T-helper 1 cell treated with Interleukin-12 subunit alpha and Interleukin-12 subunit beta and Interleukin-4 antibody, amounts not matched to agents 30 ng/mL and 1 ng/mL, for 36 hours (primary cell): ENCODE data around the gene RRAS. TPM values are rescaled to one million over a fixed set of nuclear protein-coding genes. Genes with fewer than 3 reads are reported as not detected.

Experiments
- intact Hi-C: fragments of 100-400 bp; cut with micrococcal nuclease; formaldehyde crosslinking; loops from one replicate; pipeline ENCODE4 v1.15.1; 2024
- total RNA-seq: library from RNA; stranded (reverse); gene quantifications from 2 replicates; pipeline ENCODE4 v1.2.3, GENCODE V29; 2022

Gene RRAS
- total RNA-seq, 1 donor from 2014 or later: 12.0 TPM

DNA sequence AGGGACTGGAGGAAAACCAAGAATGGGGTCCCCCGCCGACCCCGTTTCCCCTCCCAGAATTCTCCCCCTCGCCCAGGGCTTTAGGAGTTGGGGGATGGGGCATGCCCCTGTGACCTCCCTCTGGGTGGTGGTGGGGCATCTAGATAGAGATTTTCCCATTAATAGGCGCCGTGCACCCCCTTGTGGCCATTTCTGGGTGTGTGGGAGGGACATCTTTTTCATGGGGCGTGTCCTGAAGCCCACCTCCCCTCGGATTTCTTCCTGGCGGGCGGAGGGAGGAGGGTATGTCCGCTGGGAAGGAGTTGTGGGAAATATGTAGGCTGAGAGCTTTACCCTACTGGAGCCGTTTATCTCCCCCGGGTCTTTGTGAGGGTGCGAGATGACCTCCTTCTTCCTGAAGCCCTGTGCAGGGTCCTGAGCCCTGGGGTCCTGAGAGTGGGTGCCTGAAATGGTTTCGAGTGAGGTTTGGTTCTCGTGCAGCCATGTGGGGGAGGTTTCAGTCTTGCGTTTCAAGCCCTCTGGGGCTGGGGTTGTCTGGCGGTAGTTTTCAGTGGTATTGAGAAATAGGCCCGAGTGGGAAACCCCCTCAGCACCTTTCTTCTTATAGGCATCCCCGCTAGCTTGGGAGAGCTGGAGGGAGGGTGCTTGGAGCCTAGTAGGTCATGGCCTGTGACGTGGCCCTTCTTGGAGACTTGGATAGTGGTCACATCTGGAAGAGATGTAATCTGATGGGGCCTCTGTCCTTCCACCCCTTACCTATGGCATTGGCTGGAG is 38.1 kb upstream of the RRAS start:
- intact Hi-C loops: loop anchor here (1.0 to 5.0 kb wide), 8 partner anchors 88 to 346 kb away; partner anchors contain the start of genes ALDH16A1 and FLT3LG

DNA sequence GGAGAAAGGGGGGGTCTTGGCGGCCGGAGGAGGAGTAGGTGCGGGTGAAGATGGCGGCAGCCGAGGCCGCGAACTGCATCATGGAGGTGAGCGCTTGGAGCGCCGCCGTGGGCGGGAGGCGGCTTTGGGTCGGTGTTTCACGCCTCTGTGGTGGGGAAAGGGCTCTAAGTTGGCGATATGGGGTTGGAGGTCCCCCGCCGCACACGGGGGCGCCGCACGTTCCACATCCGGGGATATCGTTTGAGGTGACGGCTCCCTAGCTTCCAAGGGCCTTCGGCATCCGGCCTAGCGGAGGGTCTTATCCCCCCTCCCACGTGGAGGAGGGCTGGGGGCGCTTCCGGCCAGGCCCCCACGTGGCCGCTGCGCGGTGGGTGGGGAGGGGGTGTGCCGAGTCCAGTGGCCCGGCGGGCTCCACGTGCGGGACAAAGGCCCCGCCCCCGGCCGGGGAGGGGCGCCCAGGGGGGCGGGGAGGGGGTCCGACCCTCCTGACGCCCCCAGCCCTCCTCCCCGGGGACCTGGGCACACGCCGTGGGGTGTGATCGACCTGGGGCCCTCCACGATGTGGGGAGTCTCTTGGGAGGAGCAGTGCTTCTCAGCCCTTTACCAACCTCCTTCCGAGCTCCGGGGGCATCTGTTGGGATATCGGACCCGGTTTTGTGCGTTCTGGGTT is 37.4 kb upstream of the RRAS start, which contains the start of gene PRMT1:
PRMT1 (plus strand) TSS at position 41 of the 670 bp plus-strand sequence; CDS start at position 51, 10 bp downstream.
- intact Hi-C loops: loop anchor here (2.0 to 5.0 kb wide), 3 partner anchors 191 to 345 kb away; no protein-coding TSS in a partner anchor

DNA sequence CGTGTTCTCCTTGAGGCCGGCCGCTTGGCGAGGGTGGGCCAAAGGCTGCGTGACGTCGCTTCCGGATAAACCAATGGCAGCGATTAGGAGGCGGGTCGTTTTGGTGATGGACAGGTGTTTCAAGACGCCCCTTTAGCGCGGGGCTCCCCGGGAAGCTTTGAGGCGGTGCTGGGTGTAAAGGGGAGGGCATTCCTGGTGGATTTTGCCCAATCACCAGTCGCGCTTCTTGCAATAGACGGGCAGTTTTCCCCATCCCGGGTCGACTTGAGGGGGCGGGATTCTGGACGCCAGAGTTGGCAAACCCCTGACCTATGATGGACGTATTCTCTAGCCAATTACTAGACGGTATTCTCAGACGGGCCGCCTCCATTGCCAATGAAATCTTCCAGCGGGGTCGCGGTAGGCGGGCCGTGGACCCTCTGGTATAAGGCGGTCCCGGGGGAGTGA is 36.9 kb upstream of the RRAS start:
- intact Hi-C loops: loop anchor here (1.0 to 5.0 kb wide), 9 partner anchors 12 to 345 kb away; partner anchors contain the start of genes AKT1S1, BCL2L12, FUZ and IRF3

DNA sequence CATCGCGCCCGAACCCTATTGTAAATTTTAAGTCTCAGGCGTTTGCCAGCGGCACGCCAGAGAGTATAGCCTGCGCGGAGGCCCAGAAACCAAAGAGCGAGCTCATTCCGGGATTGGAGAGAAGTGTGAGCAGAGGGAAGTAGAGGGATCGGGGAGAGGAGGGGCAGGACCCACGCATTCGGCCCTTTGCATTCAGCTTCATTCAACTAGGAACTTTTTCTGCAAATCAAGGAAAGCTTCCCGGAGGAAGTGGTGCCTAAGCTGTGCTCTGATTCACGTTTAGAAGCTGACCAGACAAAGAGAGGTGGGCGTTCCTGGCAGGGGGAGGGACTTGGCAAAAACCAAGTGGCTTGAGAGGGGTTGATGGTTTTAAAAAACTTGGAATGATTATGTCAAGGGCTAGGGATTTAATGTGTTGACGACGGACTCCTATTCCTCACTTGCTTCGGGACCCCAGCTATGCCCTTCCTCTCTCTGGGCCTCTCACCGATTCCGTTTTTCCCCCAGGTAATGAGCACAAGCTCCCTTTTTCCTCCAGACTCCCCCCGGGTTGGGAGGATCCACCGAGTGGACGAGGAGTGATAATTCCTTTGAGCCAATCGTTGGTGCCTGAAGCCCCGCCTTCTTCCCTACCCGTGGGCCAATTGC is 36.3 kb upstream of the RRAS start:
- intact Hi-C loops: loop anchor here (1.0 to 5.0 kb wide), 9 partner anchors 11 to 344 kb away; partner anchors contain the start of genes AKT1S1, BCL2L12, FUZ and IRF3

DNA sequence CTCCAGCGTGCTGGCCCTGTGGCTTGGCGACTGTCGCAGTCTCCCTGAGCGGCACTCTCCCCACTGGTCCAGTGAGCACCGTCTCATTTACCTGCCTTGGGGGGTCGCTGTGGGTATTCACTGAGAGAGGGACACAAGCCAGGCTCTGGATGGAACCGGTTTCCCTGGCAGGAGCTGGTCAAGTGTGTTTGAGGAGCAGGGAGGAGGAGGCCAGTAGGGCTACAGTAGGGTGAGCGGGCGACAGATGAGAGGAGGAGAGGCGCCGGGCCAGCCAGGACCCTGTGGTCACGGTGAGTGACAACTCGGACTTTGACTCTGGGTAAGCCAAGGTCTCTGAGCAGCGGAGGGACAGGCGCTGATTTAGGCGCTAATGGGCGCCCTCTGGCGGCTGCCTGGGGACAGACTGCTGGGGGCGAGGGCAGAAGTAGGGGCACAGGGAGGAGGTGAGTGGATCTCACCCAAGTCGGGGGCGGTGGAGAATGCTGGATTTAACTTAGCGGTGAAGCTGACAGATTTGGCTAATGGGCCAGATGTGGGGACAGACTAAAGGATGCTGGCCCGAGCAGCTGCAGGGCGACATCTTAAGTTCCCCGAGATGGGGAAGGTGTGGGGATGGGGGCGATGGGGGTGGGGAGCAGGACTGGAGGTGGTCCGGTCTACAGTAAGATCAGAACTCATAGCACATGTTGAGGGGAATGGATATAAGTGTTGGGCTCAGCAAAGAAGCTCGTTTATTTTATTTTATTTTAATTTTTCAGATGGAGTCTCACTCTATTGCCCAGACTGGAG is 32.4 kb upstream of the RRAS start:
- intact Hi-C loops: no loop called here

DNA sequence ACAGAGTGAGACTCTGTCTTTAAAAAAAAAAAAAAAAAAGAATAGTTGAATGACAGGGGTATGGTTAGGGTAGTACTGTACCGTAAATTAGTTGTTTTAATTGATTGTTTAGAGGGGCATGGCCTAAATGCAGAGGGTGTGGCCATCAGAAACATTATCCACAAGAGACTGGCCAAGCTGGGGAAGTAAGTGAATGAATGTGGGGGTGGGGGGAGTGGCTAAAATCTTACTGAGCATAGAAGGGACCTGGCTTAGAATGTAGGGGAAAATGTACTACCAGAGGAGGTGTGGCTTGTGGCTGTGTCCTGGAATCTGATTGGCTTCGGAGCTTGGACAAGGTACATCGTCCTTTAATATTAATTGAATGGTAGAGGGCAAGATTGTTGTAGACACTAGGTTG is 29.6 kb upstream of the RRAS start:
- intact Hi-C loops: loop anchor here (10.0 kb wide), 1 partner anchor 1495 kb away; the partner anchor contains the start of genes LIG1 and ZSWIM9

DNA sequence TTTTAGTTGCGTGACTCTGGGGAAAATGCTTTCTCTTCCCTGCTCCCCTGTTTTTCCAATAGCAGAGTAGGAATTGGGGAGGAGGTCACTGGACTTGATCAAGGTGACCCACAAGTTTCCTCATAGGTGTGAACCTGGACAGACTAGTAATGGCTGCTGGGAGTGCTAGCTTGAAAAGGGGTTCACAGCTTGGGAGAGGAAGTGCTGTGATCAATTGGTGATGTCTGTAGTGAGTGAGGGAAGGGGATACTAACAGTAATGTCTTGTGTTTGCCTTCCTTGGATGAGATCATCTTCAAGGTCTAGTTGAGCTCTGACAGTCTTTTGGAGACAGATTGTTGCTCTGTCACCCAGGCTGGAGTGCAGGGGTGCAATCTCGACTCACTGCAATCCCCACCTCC is 27.5 kb upstream of the RRAS start:
- intact Hi-C loops: loop anchor here (10.0 kb wide), 1 partner anchor 1493 kb away; the partner anchor contains the start of genes LIG1 and ZSWIM9

DNA sequence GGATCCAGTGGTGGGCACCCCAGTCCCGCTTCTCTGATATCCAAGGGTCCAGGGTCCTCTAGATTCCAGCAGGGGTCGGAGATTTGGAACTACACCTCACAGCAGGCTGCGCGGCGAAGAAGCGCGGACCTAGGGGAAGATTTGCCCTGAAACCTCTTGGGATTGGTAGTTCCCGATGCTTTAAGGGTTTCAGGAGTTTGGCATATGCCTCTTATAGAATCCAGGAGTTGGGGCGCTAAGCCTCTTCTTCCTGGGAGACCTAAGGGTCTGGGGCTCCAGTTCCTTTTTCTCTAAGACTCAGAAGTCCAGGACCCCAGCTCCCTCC is 26.1 kb upstream of the RRAS start:
- intact Hi-C loops: loop anchor here (10.0 kb wide), 1 partner anchor 1491 kb away; the partner anchor contains the start of genes LIG1 and ZSWIM9

DNA sequence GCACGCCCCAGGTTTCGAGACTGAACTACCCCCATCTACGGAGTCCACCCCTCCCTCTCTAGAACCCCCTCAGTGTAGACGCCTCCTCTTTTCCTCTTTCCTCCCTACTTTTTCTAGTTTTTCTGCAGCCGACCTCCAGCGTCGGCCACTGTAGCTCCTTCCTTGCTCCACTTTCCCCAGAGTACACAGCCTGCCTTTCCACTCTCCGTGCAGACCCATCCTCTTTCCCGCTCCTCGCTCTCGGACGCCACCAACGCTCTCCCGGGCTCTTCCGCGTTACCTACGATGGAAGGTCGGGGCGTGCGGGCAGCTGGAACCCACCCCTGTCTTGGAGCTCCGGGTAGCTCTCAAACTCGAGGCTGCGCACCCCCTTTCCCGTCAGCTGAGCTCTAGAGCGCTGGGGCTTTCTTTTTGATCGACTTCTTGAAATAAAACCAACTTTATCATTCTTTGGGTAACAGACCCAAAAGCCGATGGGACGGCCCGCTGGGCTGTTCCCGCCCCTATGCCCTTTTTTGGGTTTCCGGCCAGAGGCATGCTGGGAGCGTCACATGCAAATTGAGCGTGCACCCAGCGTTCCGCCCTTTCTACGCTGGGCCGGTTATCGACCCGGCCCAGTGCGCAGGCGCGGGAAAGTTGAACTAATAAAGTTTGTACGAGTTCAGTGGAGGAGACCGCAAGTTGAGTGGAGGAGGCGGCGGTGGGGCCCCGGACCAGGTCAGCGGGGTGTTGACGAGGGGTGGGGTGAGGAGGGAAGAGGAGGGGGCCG is 25.6 kb upstream of the RRAS start, which contains the start of the genes BCL2L12 and IRF3:
BCL2L12 (plus strand) TSS at position 583 of the 769 bp plus-strand sequence. CDS start 760 bp downstream, outside the sequence.
IRF3 (minus strand) TSS at position 507 of the 769 bp plus-strand sequence. CDS start 1,019 bp downstream, outside the sequence.
- intact Hi-C loops: loop anchor here (1.0 to 10.0 kb wide), 8 partner anchors 11 to 1491 kb away; partner anchors contain the start of genes FUZ, LIG1, RPS11 and RRAS

DNA sequence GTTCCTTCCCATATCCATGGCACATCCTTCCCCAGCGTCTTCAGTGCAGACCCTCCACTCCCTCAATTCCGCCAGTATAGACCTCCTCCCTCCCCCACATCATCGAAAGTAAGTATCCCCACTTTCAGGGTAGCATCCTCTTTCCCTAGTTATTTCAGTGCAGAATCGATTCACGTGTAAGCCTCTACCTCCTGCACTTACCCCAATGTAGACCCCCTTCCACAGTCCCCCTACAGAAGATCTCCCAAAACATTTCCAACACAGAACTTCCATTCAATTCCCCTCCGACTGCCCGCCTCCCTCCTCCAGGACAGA is 25.1 kb upstream of the RRAS start:
- intact Hi-C loops: loop anchor here (1.0 to 10.0 kb wide), 8 partner anchors 11 to 1490 kb away; partner anchors contain the start of genes FUZ, LIG1, RPS11 and RRAS

DNA sequence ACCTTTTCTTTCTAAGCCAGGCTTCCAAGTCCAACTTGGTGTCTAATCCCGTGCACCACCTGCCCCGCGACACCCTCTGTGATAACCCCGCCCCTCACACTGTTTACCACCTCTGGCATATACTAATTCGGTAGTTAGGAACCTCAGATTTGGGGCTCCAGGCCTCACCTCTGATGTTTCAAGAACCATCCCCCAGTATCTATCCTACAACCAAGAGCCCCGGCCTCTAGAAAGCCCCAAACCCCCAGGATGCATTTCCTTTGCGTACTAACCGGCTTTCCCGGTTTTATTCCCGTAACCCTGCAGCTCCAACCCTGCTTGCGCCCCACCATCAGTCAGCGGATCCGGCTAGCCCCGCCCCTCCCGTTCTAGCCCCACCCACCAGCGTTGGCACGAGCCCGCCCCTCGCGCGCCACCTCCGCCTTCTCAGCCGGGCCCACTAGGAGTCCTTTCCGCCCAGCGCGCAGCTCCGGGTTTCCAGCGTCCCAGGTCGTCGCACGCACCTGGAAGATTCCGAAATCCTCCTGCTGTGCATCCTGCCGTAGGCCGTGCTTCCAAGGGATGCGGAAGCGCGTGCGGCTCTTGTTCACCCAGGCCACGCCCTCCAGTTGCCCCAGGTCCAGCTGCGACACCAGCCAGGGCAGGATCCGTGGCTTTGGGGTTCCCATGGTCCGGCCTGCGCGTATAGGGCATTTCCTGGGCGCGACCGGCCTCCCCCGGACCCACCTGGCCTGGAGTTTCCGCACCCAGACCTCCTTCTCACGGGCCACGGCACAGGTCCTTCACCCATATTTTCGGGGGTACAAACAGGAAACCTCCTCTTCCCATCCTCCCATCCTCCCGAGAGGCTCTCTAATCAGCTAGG is 24.5 kb upstream of the RRAS start:
- intact Hi-C loops: loop anchor here (1.0 to 10.0 kb wide), 10 partner anchors 12 to 1490 kb away; partner anchors contain the start of genes FUZ, LIG1, NOSIP and RPS11

DNA sequence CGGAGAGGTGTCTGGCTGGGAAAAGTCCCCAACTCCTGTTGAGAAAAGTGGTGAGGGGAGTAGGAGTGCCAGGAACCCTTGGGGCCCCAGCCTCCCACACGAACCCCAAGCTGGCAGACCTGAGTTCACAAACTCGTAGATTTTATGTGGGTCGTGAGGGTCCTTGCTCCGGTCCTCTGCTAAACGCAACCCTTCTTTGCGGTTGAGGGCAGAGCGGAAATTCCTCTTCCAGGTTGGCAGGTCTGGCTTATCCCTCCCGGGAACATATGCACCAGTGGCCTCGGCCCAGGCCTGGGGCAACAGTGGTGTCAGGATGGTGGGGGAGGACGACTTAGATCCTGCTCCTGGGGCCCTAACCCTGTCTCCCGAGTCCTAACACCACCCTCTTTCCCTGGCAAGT is 23.3 kb upstream of the RRAS start:
- intact Hi-C loops: loop anchor here (10.0 kb wide), 1 partner anchor 1488 kb away; the partner anchor contains the start of genes LIG1 and ZSWIM9

DNA sequence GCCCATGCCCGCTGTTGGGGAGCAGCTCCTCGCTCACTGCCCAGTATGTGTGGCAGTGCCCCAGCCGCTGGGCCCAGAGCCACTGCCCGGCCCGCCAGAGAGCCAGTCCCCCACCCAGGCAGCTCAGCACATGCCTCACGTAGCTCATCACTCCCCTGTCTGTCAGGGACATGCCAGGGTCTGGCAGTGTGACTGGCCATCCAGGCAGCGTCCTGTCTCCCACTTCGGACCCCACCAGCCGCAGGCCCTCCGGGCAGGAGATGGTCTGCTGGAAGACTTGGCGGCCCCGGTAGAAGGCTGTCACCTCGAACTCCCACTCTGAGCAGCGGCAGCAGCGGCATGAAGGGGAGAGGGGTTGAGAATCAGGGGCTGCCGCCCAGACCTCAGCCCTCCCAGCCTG is 22.1 kb upstream of the RRAS start:
- intact Hi-C loops: loop anchor here (10.0 kb wide), 1 partner anchor 1487 kb away; the partner anchor contains the start of genes LIG1 and ZSWIM9

DNA sequence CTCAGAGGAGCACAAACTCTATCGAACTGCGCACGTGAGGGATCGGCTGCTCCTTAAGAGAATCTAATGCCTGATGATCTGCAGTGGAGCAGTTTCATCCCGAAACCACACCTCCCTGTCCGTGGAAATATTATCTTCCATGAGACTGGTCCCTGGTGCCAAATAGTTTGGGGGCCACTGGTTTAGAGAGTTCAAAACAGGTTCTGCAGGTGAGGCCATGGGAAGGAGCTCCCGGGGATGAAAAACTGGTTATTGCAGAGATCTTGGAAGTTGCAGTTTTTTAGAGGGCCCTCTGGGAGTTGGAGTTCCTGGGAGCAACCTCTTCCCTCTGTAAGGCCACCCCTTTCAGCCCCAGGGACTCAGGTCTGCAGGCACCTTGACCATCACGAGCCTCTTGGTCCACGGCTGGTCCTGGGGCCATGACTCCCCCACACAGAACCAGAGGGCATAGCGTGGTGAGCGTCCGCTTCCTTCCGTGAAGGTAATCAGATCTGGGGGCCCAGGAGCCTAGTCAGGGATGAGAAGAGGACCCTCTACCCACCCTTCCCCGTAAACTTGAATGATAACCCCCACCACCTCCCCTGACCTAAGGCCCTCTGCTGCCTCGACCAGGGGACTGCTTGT is 20.5 kb upstream of the RRAS start:
- intact Hi-C loops: loop anchor here (10.0 kb wide), 1 partner anchor 1486 kb away; the partner anchor contains the start of genes LIG1 and ZSWIM9

DNA sequence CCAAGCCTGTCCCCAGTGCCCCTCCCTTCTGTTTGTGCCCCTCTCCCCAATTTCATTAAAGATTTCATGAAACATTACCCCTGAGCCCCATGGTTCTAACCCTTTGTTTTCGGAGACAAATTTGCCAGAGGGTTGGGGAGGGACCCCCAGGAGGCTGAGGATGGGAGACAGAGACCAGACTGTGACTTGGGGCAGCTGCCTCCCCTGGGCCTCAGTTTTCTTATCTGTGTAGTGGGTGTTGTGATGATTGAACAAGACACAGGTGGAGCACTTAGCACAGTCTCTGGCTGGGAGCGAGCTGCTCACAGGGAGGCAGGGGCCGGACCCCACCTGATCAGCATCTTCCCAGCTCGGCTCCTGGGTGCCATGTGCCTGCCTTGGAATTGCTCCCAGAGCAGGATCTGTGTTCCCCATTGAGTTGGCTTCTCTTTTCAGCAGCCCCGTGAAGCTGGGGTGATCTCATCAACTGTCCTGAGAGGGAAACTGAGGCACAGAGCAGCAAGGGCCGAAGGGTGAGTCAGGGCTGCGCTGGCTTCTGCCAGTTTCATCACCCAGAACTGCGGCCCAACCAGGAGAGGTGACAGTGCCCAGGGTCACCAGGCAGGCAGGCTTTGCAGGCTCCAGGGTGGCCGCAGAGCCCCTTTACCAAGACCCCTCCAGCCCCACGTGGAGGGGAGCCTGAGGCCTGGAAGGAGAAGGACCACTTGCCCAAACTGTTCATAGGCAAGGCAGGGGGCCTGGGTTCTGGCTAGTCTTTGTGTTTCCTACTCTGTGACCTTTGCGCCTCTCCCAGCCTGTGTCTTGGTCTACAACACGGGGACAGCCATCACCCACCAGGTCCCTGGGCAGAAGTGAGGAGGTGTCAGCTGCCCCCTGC is 18.9 kb upstream of the RRAS start:
- intact Hi-C loops: no loop called here

DNA sequence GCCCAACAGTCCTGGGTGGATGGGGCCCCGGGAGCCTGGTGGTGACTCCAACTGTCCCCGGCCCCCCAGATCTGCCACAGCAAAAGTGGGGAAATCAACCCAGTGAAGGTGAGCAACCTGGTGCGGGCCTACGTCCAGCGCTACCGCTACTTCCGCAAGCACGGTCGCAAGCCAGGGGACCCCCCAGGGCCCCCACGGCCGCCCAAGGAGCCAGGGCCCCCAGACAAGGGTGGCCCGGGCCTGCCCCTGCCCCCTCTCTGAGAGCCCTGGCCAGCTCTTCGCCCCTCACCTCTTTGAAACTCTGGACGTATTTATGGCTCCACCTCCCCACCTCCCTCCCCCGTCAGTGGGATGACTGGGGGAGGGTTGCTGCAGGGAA is 18.2 kb upstream of the RRAS start:
- intact Hi-C loops: no loop called here
